Testis (tissue), 2 donors: Measurements from ENCODE around the gene NKAIN2.

ENCODE experiments used
- CTCF ChIP-seq, 3 experiments: fragments of 450-650 bp in 2 of 3; fragments of 200-600 bp in 1 of 3; sonication (generic) in 1 of 3; IDR thresholded peaks; one replicate each; pipeline ENCODE4 v1.5.1; 2016 to 2019; ENCODE audit warnings: antibody characterized with exemption in 3 of 3, mild to moderate bottlenecking in 2 of 3, moderate library complexity in 1 of 3
- POLR2A ChIP-seq: fragments of 450-650 bp; IDR thresholded peaks from one replicate; pipeline ENCODE4 v1.6.1; 2017; ENCODE audit warnings: antibody characterized with exemption, mild to moderate bottlenecking, moderate library complexity

GRCh38 chr6:124254941-124255685, 451.4 kb downstream of the NKAIN2 start:
- TF ChIP-seq CTCF (IDR thresholded peaks at IDR 0.05), result no peak
- no peak for TF ChIP-seq POLR2A
